T47D (cell line): ENCODE data around the gene RXRA.

Experiments
- DNase-seq, 2 experiments: peaks; one replicate each; pipeline versions ENCODE4 v3.0.0 to v3.0.0-alpha.2; 2011 to 2012; ENCODE audit warnings: low read depth in 1 of 2, low spot score in 1 of 2
- JUND ChIP-seq: IDR thresholded peaks from 2 replicates; pipeline ENCODE4 v1.6.1; 2012; ENCODE audit warnings: low read depth
- in situ Hi-C: cut with HindIII; loops from 2 replicates; pipeline ENCODE4 v1.10.0; 2016; ENCODE audit warnings: low sequenced_read_pairs, low pct_unique_long_range_greater_than_20kb

RXRA gene

DNA sequence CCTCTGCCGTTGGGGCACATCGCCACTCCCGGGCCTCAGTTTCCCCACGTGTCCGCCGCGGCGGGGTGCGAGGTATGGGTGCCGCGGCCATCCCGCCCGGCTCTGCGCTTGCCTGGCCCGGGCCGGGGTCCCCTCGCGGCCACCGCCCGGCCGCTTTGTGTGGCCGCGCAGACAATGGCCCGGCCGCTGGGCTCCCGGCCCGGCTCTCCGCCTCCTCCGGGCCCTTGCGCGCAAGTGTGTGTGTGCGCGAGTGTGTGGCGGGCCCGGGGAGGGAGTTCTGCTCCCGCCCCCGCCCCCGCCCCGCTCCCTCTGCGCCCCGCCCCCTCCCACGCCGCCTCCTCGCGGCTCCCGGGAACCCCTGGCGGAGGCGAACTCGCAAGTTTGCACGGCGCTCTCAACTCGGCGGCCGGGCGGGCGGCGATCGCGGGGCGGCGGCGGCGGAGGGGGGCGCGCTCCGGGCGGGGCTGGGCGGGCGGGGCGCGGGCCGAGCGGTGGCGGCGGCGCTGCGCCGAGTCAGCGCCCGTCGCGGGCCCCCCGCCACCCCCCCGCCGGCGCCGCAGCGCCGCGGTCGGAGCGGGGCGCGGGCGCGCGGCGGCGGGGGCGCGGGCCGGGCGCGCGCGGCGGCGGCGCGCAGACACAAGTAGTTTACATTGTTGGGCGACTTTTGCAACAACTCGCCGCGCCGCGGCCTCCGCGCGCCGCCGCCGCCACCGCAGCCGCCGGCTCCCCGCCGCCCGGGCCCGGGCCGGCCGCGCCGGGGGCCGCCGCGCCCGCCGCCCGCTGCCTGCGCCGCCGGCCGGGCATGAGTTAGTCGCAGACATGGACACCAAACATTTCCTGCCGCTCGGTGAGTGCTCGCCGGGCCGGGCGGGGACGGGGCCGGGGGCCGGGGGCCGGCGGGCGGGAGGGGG lies at the start of gene RXRA:
RXRA (plus strand) TSS at position 643 of the 911 bp plus-strand sequence; CDS start at position 820, 177 bp downstream.
- TF ChIP-seq JUND, result no peak
- in situ Hi-C loops, result no loop called here
- DNase-seq, result peak; percentile 96 to 98

DNA sequence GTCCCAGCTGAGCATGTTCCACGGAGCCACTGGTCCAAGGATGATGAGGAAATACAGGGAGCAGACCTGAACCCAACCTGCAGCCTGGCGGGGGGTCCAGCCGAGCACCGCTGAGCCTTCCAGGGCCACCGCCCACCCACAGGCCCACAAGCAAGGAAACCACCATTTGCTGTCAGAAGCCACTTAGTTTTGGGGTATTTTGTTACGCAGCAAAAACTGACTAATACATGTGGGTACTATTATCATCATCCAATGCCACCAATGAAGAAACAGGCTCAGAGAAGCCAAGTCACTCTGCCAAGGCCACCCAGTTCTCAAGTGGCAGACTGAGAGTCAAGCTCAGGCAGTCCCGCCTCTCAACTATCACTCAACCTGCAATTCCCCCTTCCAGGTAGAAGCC lies 48.0 kb upstream of the RXRA start:
- TF ChIP-seq JUND, result no peak
- no peak for DNase-seq
- in situ Hi-C loops, result no loop called here

DNA sequence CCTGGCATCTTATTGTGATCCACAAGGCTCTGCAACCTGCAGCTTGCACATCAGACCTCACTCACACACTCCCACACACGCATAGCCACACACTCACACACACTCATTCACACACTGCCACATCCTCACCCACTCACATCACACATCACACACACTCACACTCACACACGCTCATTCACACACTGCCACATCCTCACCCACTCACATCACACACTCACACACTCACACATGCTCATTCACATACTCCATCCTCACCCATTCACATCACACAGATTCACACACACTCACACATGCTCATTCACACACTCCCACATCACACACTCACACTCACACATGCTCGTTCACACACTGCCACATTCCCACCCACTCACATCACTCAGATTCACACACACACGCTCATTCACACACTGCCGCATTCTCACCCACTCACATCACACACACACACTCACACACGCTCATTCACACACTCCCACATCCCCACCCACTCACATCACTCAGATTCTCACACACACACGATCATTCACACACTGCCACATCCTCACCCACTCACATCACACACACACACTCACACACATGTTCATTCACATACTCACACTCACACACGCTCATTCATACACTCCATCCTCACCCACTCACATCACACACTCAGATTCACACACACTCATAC lies 47.1 kb upstream of the RXRA start:
- no peak for DNase-seq
- TF ChIP-seq JUND, result no peak
- in situ Hi-C loops, result no loop called here

DNA sequence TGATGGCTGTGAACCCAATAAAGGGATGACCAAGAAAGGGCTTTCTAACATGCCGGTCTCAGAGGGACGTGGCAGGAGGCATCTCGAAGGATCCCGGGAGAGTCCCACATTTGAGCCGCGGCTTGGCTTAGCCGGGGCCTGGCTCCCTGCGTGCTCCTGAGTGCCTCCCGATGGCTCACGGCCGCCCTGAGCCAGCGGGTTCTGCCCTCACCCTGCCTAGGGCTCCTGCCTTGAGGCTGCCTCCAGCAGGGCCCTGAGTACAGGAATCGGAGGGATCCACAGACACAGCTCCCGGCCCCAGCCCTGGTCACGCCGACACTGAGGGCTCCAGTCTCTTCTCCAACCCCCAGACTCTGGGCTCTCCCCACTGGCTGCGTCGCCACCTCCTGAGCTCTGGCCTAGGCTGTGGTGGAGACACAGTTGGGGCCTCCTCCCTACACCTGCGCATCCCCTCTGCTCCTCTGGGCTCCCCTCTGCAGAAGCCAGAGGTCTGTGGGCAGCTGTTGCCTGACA lies 44.1 kb upstream of the RXRA start:
- in situ Hi-C loops, result no loop called here
- TF ChIP-seq JUND, result no peak
- DNase-seq, result no peak

DNA sequence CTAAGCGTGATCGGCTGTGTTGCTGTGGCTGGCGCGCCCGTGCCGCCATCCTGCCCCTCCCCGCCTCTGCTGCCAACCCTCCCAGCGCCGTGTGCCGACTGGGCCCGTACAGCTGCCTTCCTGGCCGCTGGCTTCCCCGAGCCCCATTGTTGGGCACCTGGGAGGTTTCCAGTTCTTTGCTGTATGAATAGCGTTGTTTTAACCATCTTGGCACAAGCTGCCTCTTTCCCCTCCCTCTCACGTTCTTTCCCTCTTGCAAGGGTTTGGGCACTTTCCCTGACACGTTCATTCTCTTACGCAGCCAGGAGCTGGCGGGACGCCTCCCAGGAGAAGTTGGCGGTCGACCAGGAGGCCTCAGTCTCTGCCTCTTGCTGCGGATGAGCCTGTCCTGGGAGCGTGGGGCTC lies 43.1 kb upstream of the RXRA start:
- no peak for TF ChIP-seq JUND
- in situ Hi-C loops, result no loop called here
- DNase-seq, result no peak

DNA sequence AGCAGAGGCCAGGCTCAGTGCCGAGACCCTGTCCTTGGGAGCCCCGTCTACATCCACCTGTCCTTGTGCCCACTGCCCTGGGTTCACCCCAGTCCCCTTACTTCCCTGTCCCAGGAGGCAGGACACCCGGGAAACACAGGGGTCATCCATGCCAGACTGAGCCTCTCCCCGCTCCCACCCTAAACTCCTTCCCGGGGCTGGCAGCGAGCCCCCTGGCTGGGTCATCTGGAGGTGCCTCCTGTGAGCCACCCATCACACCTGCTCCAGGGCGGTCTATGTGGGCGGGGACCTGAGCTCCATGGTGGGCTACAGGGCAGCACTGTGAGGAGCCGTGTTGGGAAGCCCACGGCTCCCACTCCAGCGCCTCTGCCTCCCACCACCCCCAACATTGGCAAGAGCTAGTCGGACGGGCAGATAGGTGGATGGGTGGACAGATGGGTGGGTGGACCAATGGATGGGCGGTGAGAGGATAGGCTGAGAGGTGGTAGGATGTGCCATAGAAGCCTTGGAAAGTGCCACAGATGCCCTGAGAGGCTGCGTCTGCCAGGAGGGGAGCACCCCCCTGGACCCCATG lies 42.5 kb upstream of the RXRA start:
- in situ Hi-C loops, result no loop called here
- no peak for DNase-seq
- no peak for TF ChIP-seq JUND

DNA sequence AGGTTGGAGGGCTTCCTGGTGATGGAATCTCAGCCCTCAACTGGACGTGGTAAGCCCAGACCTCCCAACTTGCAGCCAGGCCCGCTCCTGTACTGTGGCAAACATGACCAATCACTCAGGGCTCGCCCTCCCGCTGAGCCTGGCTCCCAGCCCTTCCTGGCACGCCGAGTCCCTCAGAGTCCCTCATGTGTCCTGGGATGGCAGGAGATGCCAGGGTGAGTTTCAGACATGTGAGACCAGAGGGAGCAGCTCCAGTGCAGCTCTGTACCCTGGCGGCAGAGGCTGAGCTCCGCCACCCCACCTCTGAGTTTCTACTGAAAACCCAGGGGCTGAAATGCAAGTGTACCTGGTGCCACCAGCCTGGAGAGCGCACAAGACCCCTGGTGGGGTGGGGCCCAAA lies 42.0 kb upstream of the RXRA start:
- TF ChIP-seq JUND, result no peak
- no peak for DNase-seq
- in situ Hi-C loops, result no loop called here

DNA sequence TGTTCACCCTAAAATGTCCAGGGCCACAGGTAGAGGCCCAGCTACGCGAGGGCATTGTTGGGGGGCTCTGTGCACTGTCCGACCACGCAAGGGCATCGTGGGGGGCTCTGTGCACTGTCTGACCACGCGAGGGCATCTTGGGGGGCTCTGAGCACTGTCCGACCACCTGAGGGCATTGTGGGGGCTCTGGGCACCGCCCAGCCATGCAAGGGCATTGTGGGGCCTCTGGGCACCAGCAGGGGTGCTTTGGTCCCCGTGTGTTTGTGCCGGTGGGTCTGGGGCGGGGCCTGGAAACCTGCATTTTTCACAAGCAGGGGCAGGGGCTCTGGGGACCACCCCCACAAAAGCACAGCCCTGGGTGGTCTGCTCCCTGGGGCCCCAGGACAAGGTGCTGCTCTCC lies 41.5 kb upstream of the RXRA start:
- no peak for DNase-seq
- no peak for TF ChIP-seq JUND
- in situ Hi-C loops, result no loop called here

DNA sequence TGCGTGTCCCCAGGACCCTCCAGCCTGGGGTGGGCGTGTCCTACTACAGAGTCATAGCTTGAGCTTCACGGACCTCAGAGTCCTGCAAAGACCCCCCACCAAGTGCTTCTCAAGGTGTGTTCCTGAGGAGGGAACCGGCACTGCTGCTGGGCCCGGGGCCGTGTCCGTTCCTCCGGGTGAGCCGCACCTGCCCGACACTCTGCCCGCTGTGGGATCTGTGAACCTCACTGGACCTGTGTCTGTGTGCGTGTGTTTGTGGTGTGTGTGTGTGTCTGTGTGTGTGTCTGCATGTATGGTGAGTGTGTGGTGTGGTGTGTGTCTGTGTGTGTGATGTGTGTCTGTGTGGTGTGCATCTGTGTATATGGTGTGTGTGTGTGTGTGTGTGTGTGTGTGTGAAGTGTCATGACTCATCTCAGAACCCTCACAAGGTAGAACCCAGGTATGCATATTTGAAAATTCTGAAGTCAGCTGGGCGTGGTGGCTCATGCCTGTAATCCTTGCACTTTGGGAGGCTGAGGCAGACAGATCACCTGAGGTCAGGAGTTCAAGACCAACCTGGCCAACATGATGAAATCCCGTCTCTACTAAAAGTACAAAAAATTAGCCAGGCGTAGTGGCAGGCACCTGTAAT lies 40.9 kb upstream of the RXRA start:
- in situ Hi-C loops, result no loop called here
- DNase-seq, result no peak
- TF ChIP-seq JUND, result no peak

DNA sequence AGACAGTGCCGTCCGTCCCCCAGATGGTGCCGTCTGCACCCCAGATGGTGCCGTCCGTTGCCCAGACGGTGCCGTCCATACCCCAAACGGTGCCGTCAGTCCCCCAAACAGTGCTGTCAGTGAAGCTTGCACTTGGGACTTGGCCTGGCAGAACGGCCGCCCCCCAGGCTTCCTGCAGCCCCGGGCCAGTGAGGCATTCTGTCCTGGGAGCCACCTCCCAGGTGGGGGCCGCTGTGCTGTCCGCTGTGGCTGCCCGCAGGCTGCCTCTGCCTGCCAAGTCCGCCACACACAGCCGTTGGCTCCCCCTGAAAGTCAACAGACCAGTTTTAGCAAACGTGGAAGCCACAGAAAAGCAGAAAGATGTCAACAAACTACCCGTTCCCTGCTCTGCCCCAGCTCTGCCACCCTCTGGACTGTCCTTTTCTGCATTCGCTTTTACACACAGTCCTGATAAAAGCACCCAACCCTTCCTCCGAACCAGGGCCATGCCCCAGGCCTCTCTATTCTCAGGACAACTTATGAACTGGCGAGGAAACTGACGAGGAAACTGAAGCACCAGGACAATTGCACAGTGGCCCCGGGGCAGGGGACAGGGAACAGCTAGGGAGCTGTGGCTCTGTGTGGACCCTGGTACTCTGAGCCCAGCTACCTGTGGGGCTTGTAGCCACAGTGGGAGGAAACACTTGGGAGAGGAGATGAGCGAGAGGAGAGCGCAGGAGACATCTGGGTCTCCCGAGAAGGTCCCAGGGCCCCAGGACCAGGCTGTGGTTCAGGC lies 39.6 kb upstream of the RXRA start:
- TF ChIP-seq JUND, result no peak
- peak; percentile 84 to 91 for DNase-seq
- in situ Hi-C loops, result no loop called here

DNA sequence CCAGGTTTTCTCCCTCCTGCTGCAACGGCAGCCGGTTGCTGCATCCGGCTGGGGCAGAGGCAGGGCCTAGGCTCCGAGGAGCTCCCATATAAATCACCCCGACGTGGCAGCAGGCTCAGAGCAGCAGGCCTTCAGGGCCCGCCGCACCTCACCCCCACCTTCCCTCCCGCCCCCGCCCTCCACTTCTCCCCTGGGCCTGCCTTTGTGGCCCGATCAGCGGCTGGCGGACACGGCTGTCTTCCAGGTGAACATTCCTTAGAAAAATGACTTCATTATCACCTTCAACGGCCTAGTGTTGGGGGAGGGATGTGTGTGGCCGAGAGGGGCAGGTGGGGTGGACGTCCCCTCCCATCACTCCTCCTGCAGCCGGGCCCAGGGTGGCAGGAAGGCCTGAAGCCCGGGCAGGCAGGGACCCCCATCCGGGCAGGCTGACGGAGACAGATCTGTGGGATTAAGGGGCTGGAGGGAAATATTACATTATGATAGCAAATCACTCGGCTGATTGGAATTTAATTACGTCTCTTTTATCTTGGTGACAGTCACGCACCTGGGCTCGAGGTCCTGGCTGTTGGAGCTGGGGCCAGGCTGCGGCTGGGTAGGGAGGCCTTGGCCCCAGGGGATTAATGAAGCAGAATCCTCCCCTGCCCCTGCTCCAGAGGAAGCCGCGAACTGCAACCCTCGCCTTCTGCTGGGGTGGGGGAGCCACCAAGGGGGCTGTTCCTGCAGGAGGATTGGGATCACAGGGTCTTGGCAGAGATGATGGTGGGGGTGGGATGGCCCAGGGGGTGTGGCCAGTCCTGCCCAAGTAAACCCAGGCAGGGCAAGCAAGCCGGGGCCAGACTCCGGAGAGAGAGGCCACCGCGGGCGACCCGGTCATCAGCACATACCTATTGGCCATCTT lies 38.4 kb upstream of the RXRA start:
- in situ Hi-C loops, result no loop called here
- DNase-seq, result no peak

More for the DNA sequence above, 38.4 kb upstream of the RXRA start:
- no peak for TF ChIP-seq JUND
